IMR-90 (cell line): ENCODE data around the gene BACE1-AS. TPM values are rescaled to one million over a fixed set of nuclear protein-coding genes. Genes with fewer than 3 reads are reported as not detected.

Experiments used
- ATAC-seq: fragments of 200-7000 bp; cut with Tn5 transposase; 2 replicates; pipeline ENCODE4 v1.9.1; 2020; ENCODE audit warnings: low read depth, mild to moderate bottlenecking, moderate library complexity
- BruUV-seq: library from RNA; stranded (reverse); fragments of 400-500 nt; replicated peaks from 2 replicates; lab custom pipeline; 2021; lab: Mats Ljungman, UMichigan
- CTCF ChIA-PET: fragments of 300-600 bp; formaldehyde crosslinking; extraction: SDS; loops from one replicate; lab custom pipeline; 2021; ENCODE audit warnings: antibody characterized with exemption; lab: Yijun Ruan, JAX
- POLR2A ChIA-PET: fragments of 300-600 bp; sonication (Branson Sonifier 250); formaldehyde crosslinking; loops from one replicate; lab custom pipeline; 2022; ENCODE audit warnings: antibody characterized with exemption; ENCODE audit not compliant: unreplicated experiment; lab: Charles Lee
- DNase-seq: peaks from one replicate; pipeline ENCODE4 v3.0.0; 2013
- H2AFZ ChIP-seq: replicated peaks from 2 replicates; pipeline ENCODE3; 2013; ENCODE audit warnings: low read length, mild to moderate bottlenecking; ENCODE audit not compliant: poor library complexity
- H2AK5ac ChIP-seq: 2 replicates; pipeline ENCODE4 v1.6.1; 2013; ENCODE audit warnings: low read depth, low read length, inconsistent platforms
- H2AK9ac ChIP-seq: replicated peaks from 2 replicates; pipeline ENCODE3; 2013; ENCODE audit warnings: mild to moderate bottlenecking, low read depth, low read length, moderate library complexity; ENCODE audit not compliant: poor library complexity
- H2BK120ac ChIP-seq: 2 replicates; pipeline ENCODE4 v1.6.1; 2013; ENCODE audit warnings: low read depth, low read length, inconsistent platforms
- H2BK15ac ChIP-seq: 3 replicates; pipeline ENCODE4 v1.6.1; 2013; ENCODE audit warnings: low read depth, low read length, inconsistent platforms
- H2BK20ac ChIP-seq: 2 replicates; pipeline ENCODE4 v1.6.1; 2013; ENCODE audit warnings: low read depth, mild to moderate bottlenecking, inconsistent platforms, low read length, moderate library complexity
- H2BK5ac ChIP-seq: 2 replicates; pipeline ENCODE4 v1.6.1; 2013; ENCODE audit warnings: mild to moderate bottlenecking, low read depth, low read length, inconsistent platforms; ENCODE audit not compliant: poor library complexity, severe bottlenecking
- H3K14ac ChIP-seq: replicated peaks from 2 replicates; pipeline ENCODE4 v1.6.1; 2013; ENCODE audit warnings: low read depth, low read length, inconsistent platforms
- H3K18ac ChIP-seq: 2 replicates; pipeline ENCODE4 v1.6.1; 2013; ENCODE audit warnings: low read depth, low read length, control low read depth
- H3K23ac ChIP-seq: 2 replicates; pipeline ENCODE4 v1.6.1; 2013; ENCODE audit warnings: low read depth, low read length, inconsistent platforms
- H3K27ac ChIP-seq: 2 replicates; pipeline ENCODE4 v1.5.1; 2013; ENCODE audit warnings: mild to moderate bottlenecking, control low read depth, low read length; ENCODE audit not compliant: insufficient read depth
- H3K27me3 ChIP-seq: 2 replicates; pipeline ENCODE4 v1.6.1; 2013; ENCODE audit warnings: low read length; ENCODE audit not compliant: control insufficient read depth, insufficient read depth
- H3K36me3 ChIP-seq: 2 replicates; pipeline ENCODE4 v1.6.1; 2013; ENCODE audit warnings: low read length, mixed read lengths; ENCODE audit not compliant: control insufficient read depth, insufficient read depth
- H3K4ac ChIP-seq: 2 replicates; pipeline ENCODE4 v1.6.1; 2013; ENCODE audit warnings: low read depth, low read length, inconsistent platforms
- H3K4me1 ChIP-seq: 2 replicates; pipeline ENCODE4 v1.6.1; 2013; ENCODE audit warnings: low read length, mixed read lengths; ENCODE audit not compliant: control insufficient read depth, insufficient read depth
- H3K4me2 ChIP-seq: 2 replicates; pipeline ENCODE4 v1.6.1; 2013; ENCODE audit warnings: low read depth, mild to moderate bottlenecking, control low read depth, low read length, moderate library complexity
- H3K4me3 ChIP-seq: 2 replicates; pipeline ENCODE4 v1.5.1; 2013; ENCODE audit warnings: low read depth, mild to moderate bottlenecking, control low read depth, low read length, moderate library complexity; ENCODE audit not compliant: insufficient read depth
- H3K56ac ChIP-seq: 2 replicates; pipeline ENCODE4 v1.6.1; 2013; ENCODE audit warnings: low read length, inconsistent platforms; ENCODE audit not compliant: insufficient read depth; ENCODE audit errors: extremely low read depth
- H3K79me1 ChIP-seq, 2 experiments: 2 replicates each; pipeline ENCODE4 v1.6.1; 2013; ENCODE audit warnings: low read length in 2 of 2, inconsistent platforms in 1 of 2, low read depth in 1 of 2
- H3K9ac ChIP-seq: 2 replicates; pipeline ENCODE4 v1.6.1; 2013; ENCODE audit warnings: low read depth, low read length, control low read depth
- H3K9me1 ChIP-seq: 2 replicates; pipeline ENCODE4 v1.6.1; 2013; ENCODE audit warnings: low read length, inconsistent platforms; ENCODE audit not compliant: insufficient read depth
- H3K9me3 ChIP-seq: 2 replicates; pipeline ENCODE4 v1.6.1; 2013; ENCODE audit warnings: low read length; ENCODE audit not compliant: control insufficient read depth, insufficient read depth
- H4K20me1 ChIP-seq: 2 replicates; pipeline ENCODE4 v1.6.1; 2013; ENCODE audit warnings: low read length, inconsistent platforms; ENCODE audit not compliant: insufficient read depth
- H4K5ac ChIP-seq: 2 replicates; pipeline ENCODE4 v1.6.1; 2013; ENCODE audit warnings: mild to moderate bottlenecking, low read depth, low read length, control low read depth
- H4K8ac ChIP-seq, 2 experiments: 2 replicates each; pipeline ENCODE4 v1.6.1; 2013; ENCODE audit warnings: low read depth in 2 of 2, low read length in 2 of 2, control low read depth in 1 of 2, inconsistent platforms in 1 of 2
- H4K91ac ChIP-seq: 2 replicates; pipeline ENCODE4 v1.6.1; 2013; ENCODE audit warnings: low read depth, low read length, inconsistent platforms; ENCODE audit not compliant: insufficient read depth
- RAD21 ChIP-seq: IDR thresholded peaks from 2 replicates; pipeline ENCODE4 v1.6.1; 2012; ENCODE audit warnings: low read length, improper control_type of control experiment
- WGBS, 2 experiments: methylation state at CpG; one replicate each; pipeline versions ENCODE4 v1.1.5 to v1.1.7; 2013; ENCODE audit warnings: missing lambda C conversion rate in 2 of 2; ENCODE audit not compliant: insufficient read length in 1 of 2; ENCODE audit errors: extremely low coverage in 2 of 2; 5-methylcytosine and 5-hydroxymethylcytosine counted together
- dilution Hi-C: fragments of 300-500 bp; cut with HindIII; formaldehyde crosslinking; loops from one replicate; pipeline ENCODE4 v1.14.3; 2018; ENCODE audit warnings: low sequenced_read_pairs; ENCODE audit not compliant: unreplicated experiment
- in situ Hi-C: fragments of 300-500 bp; cut with MboI; formaldehyde crosslinking; loops from 3 replicates; pipeline ENCODE4 v1.14.3; 2019; ENCODE audit warnings: low sequenced_read_pairs, inconsistent platforms, mixed read lengths
- intact Hi-C: fragments of 100-400 bp; cut with micrococcal nuclease; formaldehyde crosslinking; loops from 2 replicates; pipeline ENCODE4 v1.10.0; 2022
- polyA plus RNA-seq, 3 experiments: library from polyadenylated mRNA; depleted of rRNA; stranded (reverse); fragments of >200 nt; gene quantifications; 2 replicates each; pipeline ENCODE4 v1.2.3, GENCODE V29; 2012; ENCODE audit warnings: low replicate concordance in 1 of 3
- total RNA-seq: library from RNA; depleted of rRNA; stranded (reverse); fragments of >200 nt; gene quantifications from 2 replicates; pipeline ENCODE4 v1.2.3, GENCODE V29; 2012

The BACE1-AS gene
- total and polyA plus RNA-seq, 2 of the 4 experiments (the other 2 are of a cell fraction): 2.7 to 2.9 TPM

GRCh38 chr11:117284053-117284452 lies 7.1 kb upstream of the BACE1-AS start:
- no peak overlapping the region for H3K18ac ChIP-seq
- dilution Hi-C loops (no loop called here), intact Hi-C loops (no loop called here), in situ Hi-C loops (no loop called here)
- no peak overlapping the region for H2AK9ac ChIP-seq
- TF ChIP-seq RAD21: no peak
- DNase-seq (no peak), ATAC-seq (no peak)
- peaks cover 29% of the 10 kb centered on the region for H3K36me3 ChIP-seq
- no peaks in the 10 kb centered on the region for H3K9me3 ChIP-seq
- no peak overlapping the region for H2AK5ac ChIP-seq
- peaks cover 13% of the 10 kb centered on the region for H3K4me1 ChIP-seq
- no peak overlapping the region for H3K27ac ChIP-seq
- H2BK15ac ChIP-seq: no peak overlapping the region
- H4K91ac ChIP-seq: no peak overlapping the region
- H4K20me1 ChIP-seq: no peaks in the 10 kb centered on the region
- peaks cover 25% of the 10 kb centered on the region for H3K9me1 ChIP-seq
- no peak overlapping the region for H4K8ac ChIP-seq
- H3K23ac ChIP-seq: no peak overlapping the region
- H3K4me2 ChIP-seq: no peak overlapping the region
- POLR2A ChIA-PET: no interaction called here
- no peak overlapping the region for H2BK120ac ChIP-seq
- no peak overlapping the region for H4K5ac ChIP-seq
- BruUV-seq: no TSS peak
- H3K9ac ChIP-seq: no peak overlapping the region
- no peak overlapping the region for H3K4me3 ChIP-seq
- H2AFZ ChIP-seq: no peak overlapping the region
- H2BK20ac ChIP-seq: no peak overlapping the region
- H3K56ac ChIP-seq: no peak overlapping the region
- peaks cover 5 to 7% of the 10 kb centered on the region in 2 experiments for H3K79me1 ChIP-seq
- H3K4ac ChIP-seq: no peak overlapping the region
- H3K14ac ChIP-seq: no peak overlapping the region
- H2BK5ac ChIP-seq: no peak overlapping the region
- no CpG with 5 or more reads among the region's 2 CpGs for WGBS, 2 experiments
- H3K27me3 ChIP-seq: no peaks in the 10 kb centered on the region
- CTCF ChIA-PET: no interaction called here
